GM19395 (cell line): ENCODE results near the gene GATA5.

Source experiments
- ATAC-seq: cut with Tn5 transposase; IDR thresholded peaks from one replicate; pipeline ENCODE4 v1.9.1; 2021; ENCODE audit warnings: mild to moderate bottlenecking, moderate library complexity; ENCODE audit not compliant: unreplicated experiment

The GATA5 gene

DNA sequence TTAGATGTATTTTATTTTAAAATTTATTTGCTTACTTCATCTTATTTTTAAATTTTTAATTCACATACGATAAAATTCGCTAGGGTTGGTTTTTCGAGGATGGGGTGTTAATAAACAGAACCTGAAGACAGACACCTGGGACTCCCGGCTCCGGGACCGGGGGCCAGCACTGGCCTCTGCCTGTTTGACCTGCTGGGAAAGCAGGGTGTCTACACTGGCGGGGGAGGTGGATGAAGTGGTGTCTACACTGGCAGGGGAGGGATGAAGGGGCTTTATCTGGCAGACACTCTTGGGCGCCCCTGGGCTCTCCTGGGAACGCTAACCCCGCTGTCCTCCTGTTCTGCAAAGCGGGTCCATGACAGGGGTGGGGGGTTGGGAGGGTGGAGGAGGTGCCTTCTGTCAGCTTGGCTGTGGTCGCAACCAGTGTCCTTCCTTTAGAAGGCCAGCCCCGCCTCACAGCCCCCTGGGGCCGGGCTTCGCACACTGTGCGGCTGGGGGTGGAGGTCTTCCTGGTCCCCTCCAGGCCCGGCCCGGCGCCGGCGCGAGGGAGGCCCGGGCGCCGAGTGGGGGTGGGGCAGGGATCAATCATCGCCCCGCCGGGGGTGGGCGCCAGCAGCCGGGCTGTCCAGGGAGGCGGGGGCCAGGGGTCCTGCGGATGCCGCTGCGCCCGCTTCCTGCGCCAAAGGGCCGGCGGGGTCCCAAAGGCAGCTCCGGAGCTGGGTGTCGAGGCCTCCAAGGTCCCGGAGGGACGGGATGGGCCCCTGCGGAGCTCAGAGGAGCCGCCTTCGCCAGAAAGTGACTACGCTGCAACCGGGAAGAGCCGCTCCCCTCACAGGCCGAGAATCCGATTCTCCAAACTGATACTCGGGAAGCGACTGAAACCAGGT is 1.8 kb downstream of the GATA5 start:
- no peak for ATAC-seq

GRCh38 chr20:62472941-62473585 is 2.7 kb downstream of the GATA5 start:
- no peak for ATAC-seq

GRCh38 chr20:62472138-62472940 is 3.5 kb downstream of the GATA5 start:
- no peak for ATAC-seq

- no peak for ATAC-seq
Observed at GRCh38 chr20:62470459-62470858, 5.3 kb downstream of the GATA5 start.

DNA sequence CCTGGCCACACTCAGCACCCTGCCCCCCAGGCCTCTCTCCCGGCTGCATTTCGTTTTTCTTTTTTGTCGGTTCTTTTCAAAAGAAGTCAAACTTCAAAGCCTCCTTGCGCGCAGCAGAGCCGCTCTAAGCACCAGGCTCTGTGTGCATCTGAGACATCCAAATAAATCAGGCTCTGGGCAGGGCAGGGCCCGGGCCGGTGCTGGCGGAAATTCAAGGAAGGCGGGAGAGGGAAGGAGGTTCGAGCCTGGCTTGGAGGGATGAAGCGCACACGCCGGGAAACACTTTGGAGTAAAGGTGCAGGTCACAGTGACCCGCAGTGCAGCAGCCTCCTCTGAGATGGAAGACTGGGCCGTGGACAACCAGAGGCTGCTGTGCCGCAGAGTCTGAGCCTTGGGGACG is 5.8 kb downstream of the GATA5 start:
- no peak for ATAC-seq

- ATAC-seq: no peak
Observed at GRCh38 chr20:62469352-62469751, 6.4 kb downstream of the GATA5 start.

- ATAC-seq: no peak
Observed at GRCh38 chr20:62466806-62467537, 8.8 kb downstream of the GATA5 start.

DNA sequence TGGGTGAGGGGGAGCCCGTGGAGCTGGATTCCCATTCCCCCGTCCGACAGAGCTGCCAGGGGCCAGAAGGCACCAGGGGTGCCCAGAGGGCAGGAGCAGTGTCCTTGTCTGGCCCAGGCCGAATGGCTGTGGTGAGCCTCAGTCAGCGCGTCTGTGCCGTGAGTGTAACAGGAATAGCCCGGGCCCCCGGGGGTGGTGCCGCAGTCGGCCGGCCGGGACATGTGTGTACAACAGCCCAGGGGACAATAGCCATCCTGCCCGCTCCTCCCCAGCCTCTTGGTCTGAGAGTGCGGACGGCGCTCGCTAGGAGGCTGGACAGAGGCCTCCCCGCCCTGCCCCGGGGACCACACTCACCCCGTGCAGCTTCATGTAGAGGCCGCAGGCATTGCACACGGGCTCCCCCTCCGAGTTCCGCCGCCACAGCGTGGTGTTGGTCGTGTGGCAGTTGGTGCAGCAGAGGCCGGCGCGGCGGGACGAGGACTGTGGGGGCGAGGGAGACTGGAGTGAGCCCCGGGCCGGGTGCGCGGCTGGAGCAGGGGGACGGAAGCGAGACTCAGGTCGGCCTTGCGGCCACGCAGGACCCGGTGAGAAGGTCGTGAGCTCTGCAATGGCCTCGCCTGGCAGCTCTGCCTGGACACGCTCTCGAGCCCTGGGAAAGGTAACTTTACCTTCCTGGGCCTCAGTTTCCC is 9.6 kb downstream of the GATA5 start:
- ATAC-seq: no peak

- no peak for ATAC-seq
Observed at GRCh38 chr20:62464990-62465389, 10.8 kb downstream of the GATA5 start.

GRCh38 chr20:62464425-62464770 is 11.4 kb downstream of the GATA5 start:
- no peak for ATAC-seq

DNA sequence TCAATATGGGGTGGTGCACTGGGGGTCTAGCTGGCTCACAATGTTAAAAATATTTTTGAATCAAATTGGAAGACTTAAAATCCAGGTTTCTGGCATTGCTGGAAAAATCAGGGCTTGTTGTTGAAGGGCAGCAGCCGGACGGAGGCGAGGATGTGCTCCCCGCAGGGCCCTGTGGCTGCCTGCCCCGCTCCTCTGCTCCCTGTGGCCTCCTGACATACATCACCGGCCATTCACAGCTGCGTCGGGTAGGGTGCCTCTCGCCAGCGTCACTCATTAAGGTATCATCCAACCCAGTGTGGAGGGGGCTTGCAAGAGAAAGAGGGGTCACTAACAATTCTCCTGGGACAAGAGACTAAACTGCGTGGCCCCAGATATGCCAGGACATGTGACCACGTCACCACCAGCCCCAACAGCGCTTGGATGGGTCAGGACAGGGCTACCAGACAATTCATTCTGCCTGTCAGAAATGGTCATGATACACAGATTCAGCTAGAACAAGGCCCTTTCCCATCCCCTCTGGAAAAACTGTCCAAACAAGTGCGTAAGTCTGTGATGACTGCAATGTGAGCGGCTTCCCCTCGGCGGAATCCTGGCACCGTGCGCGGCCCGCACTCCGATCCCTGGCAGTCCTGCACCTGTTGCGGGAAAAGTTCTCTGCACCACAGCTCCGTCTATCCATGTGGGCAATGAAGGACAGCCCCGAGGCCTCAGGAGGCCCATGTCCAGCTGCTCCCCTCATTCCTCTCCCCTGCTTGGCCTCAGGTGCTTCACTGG is 12.0 kb downstream of the GATA5 start:
- ATAC-seq: no peak

DNA sequence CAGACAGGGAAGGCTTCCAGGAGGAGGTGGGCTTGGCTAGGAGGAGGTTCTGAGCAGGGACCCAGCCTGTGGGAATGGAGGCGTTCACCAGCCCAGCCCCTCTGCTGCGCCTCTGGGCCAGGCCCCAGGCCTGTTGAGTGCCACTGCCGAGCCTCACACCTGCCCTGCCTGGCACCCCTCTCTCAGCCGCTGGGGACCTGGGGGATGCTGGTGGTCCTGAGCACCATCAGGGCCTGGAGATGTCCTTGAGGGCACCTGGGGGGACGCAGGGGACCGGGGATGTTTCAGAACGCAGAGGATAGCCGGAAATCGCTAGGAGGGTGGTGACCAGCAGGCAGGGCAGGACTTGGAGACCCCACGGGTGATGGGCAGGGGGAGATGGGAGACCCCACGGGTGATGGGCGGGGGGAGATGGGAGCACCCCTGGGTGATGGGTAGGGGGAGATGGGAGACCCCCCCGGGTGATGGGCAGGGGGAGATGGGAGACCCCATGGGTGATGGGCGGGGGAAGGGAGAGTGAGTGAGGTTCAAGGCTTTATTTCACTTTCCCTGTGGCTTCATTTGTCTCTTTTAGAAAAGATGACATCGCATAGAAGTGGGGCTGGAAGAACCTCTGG is 12.7 kb downstream of the GATA5 start:
- ATAC-seq: no peak

GRCh38 chr20:62461834-62462233 is 14.0 kb downstream of the GATA5 start:
- ATAC-seq: no peak

GRCh38 chr20:62461157-62461556 is 14.6 kb downstream of the GATA5 start:
- ATAC-seq: no peak

DNA sequence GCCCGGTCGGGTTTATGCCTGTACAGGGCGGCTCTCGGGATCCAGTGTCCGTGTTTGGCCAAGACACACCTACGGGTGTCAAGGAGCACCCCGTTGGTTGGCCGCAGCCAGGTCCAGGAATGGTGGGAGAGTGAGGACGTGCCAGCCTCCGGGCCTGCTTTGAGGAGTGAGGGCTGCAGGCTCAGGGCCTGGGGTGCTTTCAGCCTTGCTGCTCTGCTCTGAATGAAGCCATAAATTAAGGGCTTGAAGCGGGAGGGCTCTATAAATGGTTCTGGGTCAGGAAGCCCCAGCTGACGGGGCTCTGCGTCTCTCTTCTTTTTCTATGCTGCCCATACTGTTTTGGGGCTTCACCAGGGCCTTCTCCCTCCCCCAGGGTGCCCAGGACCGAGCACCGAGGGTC is 15.1 kb downstream of the GATA5 start:
- no peak for ATAC-seq

GRCh38 chr20:62459488-62459887 is 16.3 kb downstream of the GATA5 start:
- no peak for ATAC-seq

DNA sequence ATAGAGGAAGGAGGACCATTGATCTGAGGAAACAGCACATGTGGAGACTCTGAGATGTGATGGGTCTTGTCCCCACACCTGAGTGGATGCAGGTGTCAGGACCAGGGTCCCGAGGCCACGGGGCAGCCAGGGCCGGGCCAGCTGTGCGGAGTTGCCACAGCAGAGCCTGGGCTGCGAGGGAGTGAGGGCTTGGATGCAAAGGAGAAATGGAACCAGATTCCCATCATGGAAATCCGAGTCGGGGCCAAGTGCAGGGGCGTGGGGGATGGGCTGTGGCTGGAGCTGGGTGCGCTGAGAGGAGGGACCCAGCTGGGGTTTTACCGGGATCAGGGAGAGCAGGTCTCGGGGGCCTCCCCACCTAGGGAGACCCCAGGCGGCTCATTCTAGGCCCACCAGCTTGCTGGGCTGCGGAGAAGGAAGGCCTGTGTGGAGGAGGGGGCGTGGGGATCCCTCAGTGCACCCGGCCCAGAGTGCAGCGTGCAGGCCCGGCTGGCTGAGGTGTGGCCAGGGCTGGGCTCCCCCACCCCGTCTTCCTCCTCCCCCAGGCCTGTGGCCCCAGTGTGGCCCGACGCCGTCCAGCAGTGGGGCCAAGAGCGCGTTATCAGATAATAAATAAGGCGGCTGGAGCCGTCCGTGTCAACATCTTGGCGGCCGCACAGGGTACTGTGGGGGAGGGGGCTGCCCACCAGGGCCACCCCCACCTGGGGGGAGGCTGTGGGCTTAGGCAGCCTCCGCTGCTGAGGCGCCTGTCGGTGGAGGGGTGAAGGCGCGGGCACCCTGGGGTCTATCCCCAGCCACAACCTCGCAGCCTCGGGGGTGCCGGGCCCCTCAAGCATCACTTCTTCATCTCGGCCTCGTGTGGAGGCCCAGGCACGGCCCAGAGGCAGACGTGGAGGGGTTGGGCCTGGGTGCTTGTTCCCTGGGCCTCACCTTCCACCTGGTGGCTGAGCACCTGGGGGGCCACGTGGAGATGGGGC is 17.2 kb downstream of the GATA5 start:
- no peak for ATAC-seq

DNA sequence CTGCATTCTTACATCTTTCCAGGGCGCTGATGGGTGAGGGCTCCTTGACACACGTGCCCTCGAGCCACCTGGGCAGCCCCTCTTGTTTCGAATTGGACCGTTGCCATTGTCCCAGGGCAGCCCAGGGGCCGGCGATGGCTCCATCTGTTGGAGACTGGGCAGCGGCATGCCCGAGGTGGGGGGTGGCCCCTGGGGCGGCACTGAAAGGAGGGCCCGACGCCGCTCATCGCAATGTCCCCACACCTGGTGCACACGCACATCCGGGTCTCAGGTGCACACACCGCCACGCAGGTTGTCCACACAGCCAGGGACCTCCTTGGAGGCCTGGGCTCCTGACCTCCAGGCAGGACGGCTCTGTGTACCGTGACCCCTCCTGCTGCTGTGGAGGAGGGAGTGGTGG is 18.0 kb downstream of the GATA5 start:
- ATAC-seq: no peak
